NCI-H69 (cell line): ENCODE measurements around the gene NXN.

Experiments
- DNase-seq: peaks from one replicate; lab custom pipeline; 2025; lab: John Stamatoyannopoulos, UW

Gene NXN

DNA sequence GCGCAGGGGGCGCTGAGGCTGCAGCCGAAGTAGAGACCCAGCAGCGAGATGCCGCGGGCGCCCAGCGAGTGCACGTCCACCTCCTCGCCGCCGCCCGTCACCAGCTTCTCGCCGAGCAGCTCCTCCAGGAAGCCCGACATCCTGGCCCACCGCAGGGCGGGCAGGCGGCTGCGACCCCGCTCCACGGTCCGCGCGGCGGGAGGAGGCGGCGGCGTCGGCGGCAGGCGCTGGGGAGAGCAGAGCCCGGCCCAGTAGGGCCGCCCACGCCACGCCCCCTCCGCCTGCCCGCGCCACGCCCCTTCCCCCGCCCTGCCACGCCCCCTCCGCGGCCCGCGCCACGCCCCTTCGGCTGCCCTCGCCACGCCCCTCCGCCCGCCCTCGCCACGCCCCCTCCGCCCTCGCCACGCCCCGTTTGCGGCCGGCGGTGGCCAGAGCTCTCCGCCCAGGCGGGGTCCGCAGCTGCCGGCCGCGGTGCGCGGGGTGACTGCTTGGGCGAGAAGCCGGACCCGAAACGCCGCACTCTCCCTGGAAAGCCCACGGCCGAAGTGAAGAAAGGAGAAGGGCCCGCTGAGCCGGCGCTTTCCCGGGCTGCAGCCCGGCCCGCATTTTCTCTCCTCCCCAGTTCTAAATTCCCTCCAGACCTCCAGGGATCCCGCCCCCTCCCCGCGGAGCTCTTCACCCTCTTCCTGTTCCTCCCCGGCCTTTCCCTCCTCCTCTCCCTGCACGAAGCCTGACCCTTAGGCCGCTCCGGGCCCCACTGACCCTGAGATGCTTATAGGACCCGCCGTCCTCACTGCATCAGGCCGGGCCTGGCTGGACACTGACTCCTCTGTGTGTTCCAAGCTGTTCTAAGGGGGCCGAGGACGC is at the start of gene NXN:
NXN (minus strand) TSS at position 238 of the 867 bp plus-strand sequence.
- DNase-seq = peak; percentile 79

DNA sequence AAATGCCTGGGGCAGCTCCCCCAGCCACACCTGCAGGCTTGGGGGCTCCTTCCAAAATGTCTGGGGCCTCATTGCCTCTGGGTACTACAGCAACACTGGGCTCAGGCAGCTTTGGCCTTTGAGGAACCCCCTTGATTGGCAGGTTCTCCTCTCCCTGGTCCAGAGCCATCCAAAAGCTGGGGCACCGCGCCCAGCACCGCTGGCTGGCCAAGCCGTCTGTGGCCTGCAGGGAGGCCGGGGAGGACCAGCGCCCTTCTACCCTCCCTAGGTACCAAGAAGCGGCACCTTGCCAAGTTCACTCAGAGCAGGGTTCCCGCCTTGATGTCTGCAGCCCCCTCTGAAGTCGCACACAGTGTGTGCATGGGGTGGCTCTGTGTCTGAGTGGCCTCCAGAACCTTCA is 47.5 kb upstream of the NXN start:
- no peak for DNase-seq

DNA sequence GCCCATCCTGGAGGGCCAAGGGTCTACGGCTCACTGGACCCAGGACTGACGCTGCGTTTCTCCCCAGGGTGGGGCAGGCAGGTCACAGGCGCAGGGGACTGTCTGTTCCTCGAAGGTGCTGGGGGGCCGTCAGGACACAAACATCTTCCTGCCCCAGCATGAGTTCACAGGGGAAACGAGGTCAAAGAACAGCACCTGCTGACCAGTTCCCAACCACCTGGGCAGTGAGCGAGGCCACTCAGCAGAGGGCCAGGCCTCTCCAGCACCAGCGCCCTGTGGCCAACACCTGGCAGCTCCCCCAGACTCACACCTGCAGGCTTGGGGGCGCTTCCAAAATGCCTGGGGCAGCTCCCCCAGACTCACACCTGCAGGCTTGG is 47.0 kb upstream of the NXN start:
- DNase-seq = no peak

DNA sequence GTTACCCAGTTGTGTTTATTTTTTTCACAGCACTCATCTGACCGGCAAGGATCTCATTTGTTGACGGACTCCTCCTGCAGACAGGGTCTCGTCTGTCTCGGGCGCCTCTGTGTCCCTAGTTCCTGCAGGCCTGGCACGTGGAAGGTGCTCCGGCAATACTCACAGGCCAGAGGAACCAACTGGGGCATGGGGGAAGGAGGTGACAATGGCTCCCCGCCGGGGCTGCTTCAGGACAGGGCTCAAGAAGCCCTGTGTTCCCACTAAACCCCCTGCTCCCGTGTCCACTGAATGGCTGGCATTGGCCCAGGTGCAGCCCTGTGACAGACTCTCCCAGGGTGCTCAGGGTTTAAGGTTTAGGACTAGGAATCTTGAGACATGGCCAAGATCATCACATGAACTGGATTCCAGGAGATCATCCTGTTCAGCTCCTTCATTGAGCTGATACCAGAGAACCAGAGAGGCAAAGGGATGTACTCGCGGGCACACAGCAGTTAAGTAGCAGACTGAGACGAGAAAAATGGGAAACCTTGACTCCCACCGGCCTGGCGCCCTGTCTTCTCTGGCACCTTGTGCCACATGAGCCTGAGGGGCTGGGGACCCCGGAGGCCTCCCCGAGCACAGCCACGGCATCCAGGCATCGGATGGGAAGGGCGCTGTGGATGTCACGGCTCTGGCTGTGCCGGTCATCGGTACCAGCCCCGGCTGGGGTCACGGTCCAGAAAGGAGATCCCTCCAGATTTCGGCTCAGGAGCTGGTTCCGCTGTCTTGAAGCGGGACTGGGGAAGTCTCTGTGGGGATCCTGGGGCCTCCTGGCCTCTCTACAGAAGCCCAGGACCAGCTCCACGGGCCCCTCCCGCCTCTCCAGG is 46.4 kb upstream of the NXN start:
- no peak for DNase-seq

DNA sequence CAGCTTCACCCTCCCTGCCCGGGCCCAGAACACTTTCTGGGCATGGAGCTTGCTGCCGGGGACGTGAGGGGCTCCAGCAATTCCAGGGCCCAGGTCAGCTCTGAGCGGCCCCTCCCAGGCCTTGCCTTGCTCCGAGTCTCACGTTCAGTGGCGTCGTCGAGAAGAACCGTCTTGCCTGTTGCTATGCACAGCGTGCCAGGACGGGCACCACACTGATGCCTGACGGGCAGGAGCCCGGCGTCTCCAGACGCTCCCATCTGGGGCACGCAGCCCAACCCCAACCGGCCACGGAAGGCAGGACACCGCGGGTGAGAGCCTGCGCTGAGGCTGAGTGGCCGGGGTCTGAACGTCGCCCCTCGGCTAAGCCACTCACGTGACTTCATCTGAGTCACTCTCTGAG is 44.5 kb upstream of the NXN start:
- DNase-seq = no peak

DNA sequence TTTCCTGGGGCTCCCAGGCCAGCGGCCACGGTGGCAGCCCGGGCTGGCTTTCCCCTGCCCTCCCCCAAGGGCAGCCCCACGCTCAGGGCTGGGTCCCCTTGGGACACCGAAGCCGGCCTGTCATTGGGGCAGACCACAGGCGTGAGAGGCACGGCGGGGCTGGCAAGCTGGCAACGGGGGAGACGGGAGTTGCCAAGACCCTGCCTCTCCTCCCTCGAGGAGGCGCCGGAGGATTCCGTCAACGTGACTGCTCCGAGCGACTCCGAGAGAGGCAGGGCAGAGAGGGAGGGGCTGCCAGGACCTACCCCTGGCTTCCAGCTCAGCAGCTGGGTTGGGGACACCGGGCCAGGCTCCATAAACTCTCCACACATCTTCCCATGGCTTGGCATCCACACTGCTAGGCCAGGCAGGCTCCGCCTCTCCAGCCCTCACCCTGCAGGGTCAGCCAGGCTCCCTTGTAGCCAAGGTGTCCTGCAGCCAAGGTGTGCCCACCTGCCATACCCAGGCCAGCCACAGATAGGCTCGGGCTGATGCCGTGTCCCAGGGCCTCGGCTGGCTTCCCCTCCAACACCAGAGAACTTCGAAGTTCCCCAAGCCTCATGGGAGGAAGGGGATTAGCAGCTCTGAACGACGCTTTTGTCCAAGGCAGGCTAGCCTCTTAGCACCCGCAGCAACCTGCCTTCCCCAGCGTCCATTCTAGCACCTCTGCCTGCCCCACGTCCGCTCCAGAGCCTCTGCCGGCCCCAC is 42.9 kb upstream of the NXN start:
- no peak for DNase-seq

DNA sequence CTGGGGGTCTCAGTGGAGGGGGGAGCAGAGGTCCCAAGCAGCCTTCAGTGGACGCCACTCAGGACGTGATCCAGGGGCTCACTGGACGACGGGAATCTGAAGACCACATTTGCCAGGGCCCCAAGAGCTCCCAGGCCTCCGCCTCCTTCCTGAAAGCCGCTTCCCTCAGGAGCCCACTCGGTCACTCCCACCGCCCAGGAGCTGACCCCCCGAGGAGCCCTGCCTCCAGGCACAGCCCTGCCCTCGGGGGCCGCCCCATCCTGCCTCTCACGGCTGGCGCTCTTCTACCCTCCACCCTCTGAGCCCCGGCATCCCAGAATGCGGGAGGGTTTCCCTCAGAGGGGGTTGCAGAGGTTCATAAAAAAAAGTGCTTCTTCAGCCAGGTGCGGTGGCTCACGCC is 41.6 kb upstream of the NXN start:
- DNase-seq = no peak

DNA sequence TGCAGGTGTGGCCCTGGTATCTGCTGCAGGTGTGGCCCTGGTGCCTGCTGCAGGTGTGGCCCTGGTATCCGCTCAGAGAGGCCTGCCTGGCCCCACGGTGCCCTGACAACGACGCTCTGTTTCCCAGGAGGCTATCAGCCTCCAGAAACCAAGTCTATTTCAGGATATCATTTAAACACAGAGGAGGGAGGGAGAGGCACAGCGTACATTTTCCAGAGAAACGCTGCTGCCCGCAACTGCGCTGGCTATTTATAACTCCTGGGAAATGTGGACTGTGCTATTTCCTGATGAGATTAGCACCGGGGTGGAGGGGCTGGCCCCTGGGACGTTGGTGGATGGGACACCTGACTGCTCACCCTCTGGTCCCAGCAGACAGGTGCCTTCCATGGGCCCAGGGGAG is 39.9 kb upstream of the NXN start:
- DNase-seq = no peak

DNA sequence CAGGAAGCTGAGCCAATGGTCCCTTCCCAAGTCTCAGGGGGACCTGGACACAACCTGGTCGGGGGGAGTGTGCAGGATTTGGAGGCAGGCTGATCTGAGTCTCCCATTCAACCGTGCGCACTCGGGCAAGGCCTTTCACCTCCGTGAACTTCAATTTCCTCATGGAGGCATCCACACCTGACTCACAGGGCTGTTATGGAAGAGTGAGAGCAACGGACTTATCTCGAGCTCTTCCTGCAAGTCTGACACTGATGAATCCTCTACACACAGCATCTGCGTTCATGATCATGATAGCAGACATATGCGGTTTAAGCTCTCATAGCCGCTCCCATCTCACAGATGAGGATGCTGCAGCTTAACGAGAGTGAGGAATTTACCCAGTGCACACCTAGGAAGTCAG is 39.0 kb upstream of the NXN start:
- no peak for DNase-seq

DNA sequence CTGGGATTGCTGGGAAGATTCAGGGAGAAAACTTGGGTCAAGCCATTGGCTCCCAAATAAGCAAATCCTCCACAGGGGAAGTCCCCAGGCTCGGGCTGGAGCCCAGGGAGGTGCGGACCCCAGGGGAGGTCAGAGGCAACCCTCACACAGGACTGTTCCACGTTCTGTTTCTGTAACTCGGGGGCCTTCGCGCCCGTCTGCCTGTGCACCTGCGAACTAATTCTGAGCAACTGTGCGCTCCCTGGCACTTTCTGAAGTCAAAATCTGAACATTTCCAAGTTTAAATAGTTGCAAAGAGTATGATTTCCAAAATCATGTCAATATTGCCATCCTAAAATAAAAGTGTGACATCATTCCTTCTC is 34.1 kb upstream of the NXN start:
- DNase-seq = no peak

DNA sequence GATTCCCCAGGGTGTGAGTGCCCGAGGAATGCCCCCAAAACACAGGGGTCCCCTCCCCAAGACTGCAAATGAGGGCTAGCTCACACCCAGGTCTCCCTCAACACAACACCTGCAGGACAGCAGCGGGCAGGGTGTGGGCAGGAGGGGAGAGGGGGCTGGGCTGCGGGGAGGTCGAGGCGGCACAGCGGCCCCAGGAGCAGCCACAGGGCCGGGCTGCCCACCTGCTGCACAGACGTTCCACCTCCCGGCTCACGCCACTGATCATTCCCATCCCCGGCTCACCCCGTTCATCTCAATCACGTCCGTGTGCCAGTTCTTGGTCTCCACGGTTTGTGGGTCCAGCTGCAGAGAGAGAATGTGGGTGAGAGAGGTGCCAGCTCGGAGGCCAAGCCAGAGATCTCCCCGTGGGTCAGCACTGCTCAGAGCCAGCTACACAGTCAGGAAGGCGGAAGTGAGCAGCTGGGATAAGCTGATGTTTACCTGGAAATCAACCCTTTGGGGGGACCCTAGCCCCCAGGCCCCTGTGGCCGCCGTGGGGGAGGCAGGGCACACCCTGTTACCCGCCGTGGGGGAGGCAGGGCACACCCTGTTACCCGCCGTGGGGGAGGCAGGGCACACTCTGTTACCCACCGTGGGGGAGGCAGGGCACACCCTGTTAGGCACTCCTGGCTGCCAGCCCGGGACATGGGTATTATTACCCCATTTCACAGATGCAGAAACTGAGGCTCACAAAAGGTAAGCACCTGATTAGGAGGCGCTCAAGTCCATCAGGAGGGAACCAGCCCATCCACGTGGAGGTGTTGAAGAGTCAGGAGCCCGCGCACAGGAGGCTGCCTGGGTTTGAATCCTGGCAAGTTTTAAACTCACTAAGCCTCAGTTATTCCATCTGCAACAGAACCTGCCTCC is 33.5 kb upstream of the NXN start:
- no peak for DNase-seq

DNA sequence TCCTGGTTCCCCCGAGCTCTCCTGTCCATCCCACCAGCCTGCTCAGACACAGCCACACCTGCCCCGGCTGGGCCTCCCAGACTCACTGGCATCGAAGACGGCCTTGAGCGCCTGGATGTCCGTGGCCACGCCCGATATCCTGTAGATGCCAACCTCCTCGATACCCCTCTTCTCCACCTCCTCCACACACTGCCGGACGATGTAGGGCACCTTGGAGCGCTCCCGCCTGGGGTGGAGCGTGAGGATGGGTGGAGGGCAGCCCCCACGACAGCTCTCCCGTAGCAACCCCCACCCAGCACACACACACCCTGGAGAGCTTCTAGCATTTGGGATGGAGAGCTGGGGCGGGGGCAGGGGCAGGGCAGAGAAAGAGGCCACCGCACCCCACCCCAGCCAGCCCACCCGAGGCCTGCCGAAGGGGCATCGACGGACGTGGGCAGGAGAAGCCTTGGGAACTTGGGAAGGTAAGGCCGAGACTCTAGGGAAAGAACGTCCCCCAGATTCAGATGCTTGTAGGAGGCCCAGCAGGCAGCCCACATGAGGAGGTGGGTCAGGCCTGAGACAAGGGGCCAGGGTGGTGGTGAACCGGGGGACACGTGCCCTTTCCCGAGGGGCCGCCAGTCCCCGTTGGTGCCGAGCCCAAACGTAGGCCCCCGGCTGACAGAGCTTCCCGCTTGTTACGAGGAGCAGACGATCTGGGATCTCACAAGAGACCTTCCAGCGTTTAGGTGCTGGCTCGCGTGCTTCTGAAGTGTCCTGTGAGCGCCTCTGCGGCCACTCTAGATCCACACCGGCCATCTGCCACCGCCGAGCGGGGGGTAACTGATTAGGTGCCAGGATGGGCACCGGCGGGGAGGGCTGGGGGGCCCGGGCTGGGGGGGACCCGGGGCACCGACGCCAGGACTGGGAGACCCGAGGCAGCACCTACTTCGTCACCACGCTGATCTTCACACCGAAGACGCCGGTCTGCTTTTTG is 32.5 kb upstream of the NXN start:
- DNase-seq = no peak

DNA sequence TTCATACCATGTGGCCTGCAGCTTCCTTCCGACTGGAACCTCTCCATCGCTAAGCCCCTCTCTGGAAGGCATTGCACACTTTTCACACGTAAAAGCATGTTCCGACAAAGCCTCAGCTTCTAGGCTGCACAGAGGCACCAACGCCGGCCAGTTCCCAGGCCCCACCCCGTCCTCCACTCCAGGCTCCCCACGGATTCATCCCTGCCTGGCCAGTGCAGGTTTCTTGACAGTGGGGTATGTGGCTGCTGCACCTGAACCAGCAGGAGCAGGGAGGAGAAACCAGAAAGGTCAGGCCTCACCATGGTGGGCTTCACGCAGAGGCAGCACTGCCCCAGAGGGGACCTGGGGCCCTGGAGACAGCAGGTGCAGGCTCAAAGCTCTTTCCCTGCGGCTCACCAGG is 31.6 kb upstream of the NXN start:
- DNase-seq = no peak

DNA sequence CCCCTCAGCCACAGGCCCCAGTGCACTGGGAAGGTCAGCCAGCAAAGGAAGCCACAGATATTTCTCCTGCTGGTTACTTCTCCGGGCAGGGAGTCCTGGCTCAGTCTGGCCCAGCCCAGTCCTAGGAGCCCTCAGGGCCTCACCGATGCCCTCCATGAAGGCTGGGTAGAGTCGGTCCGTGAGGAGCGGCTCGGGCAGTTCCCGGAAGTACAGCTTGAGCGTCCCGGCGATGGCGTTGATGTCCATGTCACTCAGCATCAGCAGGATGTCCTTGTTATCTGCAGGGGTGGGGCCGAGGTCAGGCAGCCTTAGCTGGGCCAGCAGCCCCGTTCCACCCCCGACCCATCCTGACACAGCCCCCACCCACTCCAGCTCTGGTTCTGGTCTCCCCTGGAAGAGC is 31.0 kb upstream of the NXN start:
- DNase-seq = no peak

DNA sequence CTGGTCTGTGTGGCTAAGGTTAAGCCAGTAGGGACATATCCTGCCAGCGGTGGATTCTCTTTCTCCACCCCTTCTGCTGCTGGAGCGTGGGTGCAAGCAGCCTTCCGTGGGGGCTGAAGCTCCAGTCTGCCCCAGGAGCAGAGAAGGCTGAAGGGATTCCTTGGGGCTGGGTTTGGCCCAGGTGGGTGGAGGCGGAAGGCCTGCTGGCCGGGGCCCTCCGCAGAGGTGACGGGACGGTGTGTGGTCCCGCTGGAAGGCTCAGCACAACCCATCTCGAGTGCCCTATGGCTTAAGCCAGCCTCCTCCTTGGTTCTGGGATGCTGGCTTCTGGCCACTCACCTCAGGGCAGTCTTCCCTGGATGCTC is 30.5 kb upstream of the NXN start:
- DNase-seq = no peak

DNA sequence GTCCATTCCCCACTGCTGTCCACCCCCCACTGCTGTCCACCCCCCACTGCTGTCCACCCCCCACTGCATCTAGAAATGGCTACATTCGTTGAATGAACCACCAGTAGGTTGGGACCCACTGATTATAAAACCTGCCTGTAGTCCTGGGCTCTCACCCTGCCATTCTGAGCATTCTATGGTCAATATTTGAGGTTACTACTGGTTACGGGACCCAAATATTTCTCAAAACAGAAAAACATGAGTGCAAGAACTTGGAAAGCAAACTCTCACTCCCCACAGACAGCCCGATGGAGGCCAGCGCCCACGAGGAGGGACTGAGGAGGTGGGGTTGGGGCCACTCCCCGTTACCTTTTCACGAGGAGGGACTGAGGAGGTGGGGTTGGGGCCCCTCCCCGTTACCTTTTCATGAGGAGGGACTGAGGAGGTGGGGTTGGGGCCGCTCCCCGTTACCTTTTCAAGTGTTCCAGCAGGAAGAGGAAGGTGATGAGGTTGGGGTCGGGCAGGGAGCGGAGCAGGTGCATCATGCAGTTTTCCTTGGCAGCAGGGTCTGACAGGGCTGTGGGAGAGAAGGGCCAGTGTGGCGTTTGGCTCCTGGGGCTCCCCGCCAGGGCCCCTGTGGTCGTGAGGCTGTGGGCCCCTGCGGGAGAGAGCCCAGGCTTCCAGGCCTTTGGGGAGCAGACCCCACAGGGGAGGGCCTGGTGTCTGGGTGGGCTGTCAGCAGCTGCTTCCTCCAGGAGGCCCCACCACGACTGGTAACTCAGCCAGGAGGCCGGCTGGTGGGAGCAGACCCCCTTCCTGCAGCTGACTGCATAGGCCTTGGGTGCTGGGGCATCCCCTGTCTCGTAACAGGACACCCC is 29.9 kb upstream of the NXN start:
- DNase-seq = no peak

DNA sequence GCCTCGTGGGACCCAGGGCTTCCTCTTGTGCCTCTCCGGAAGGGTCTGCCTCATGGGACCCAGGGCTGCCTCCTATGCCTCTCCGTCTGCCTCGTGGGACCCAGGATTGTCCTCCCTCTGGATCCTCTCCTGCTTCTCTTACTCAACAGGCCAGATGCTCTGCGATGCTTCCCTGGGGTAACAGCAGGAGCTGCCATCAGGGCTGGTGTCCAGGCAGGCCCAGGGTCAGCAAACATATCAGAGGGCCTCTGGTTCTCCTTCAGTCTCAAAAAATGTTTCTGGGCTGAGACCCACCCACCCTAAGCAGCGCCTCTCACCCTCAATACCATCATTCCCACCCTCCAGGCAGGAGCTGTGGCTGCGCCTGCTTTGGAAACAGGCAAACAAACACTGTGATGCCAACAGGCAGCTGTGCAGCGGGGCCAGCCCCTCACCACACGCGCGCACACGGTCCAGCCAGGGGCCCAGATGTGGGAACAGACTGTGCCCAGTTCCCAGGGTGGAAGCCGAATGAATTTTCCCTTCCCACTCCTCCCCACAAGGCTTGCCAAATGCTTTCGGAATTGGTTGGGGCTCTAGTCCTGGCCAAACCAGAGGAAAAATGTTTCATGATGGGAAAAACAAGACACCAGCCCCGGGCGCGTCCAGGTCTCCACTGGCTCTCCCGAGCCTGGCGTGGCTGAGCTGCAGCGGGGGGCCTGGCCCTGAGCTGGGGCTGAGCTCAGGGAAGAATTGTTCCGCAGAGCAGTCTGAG is 28.6 kb upstream of the NXN start:
- DNase-seq = no peak

DNA sequence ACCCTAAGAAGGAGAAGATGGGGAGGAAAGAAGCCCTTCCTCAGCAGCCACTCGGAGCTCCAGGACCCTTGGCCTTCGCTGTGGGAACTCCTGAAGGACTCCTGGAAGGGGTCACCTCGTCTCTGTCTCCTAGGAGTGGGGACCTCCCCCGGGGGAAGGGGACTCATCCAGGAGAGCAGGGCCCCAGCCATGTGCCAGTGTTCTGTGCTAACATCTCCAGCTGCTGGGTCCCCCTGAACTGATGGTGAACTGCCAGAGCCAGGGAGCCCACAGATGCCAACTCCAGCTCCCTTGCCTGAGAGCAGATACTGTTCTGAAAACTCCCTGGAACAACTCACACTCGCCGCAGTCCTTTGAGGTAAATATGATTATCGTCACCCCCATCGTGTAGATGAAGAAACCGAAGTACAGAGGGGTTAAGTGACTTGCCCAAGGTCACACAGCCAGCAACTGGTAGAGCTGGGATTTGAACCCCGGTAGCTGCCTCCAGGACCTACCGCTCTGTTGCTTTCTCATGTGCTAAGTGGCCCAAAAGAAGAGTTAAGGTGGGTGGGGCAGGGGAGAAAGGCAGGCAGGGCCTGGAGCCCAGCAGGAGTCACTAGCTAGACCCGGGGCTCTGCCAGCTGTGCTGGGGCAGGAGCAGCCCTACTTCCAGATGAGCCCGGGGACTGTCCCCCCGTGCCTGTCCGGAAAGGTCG is 27.9 kb upstream of the NXN start:
- no peak for DNase-seq
